Stimulated activated CD8-positive, alpha-beta memory T cell treated with anti-CD3 and anti-CD28 coated beads, Interleukin-15, amount 100 ng/mL, for 24 hours (primary cell): ENCODE data around the gene KLK1.
"Not testable (repeated sequence)": the region's sequence is repeated elsewhere in the genome, so short reads cannot be mapped to it uniquely, and the experiment has no call there.

Experiments used
- DNase-seq: peaks from one replicate; pipeline ENCODE4 v3.0.0-alpha.2; 2020; ENCODE audit warnings: low read depth

KLK1 gene

DNA sequence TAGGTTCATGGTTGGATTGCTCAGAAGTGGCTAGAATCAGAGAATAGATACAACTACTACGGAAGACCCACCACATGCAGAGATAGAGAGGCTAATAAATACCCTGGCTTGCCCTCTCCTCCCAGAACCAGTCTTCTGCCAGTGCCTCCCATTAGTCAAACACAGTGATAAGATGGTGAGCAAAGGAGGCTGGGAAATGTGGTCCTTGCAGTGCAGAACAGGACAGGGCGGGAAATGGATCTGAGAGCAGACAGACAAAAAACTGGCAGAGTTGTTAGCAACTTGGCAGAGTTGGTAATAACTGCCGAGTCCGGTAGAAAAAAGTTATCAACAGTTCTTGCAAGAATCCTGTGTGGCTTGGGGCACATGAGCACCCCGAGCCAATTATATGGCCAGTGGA, 8.7 kb downstream of the KLK1 start:
- DNase-seq: no peak

DNA sequence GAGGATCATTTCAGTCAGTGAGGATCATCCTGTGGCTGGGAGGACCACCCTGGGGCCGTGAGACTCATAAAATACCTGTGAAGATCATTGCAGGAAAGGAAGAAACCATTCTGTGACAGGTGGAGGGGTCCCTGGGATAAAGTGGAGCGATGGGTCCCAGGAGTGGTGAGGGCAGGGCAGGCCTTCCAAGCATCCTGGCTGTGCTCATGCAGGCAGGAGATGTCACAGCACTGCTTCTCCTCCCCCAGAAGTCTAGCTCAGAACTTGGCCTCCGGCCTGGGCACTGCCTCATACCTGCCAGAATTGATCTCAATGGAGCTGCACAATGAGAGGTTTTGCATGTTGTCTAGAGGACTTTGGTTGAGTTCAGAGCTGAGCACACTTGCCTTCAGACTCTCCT, 11.1 kb downstream of the KLK1 start:
- DNase-seq: no peak

- DNase-seq: not testable (repeated sequence)
Observed at GRCh38 chr19:50811622-50812238, 11.9 kb downstream of the KLK1 start.

GRCh38 chr19:50808856-50809255, 14.7 kb downstream of the KLK1 start:
- no peak for DNase-seq

GRCh38 chr19:50804420-50805272, 18.9 kb downstream of the KLK1 start:
- peak; percentile 91 for DNase-seq

GRCh38 chr19:50803633-50804419, 19.8 kb downstream of the KLK1 start:
- DNase-seq: no peak

DNA sequence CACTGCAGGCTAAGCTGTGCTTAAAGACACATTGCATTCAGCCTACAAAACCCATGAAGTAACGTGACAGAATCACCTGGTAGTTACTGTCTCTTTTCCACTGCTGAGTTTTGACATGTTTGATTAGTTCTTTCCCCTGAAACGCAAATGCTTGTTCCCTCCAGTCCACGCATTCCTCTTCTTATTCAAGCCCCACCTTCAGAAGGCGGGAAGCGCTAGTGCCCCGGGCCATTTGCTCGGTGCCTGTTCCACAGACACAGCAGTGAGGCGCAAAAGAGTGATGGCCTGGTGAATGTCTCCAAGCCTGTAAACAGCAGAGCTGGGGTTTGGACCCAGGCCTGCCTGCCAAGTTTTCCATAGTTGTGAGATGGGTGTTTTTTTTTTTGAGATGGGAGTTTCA, 22.5 kb downstream of the KLK1 start:
- DNase-seq: no peak

DNA sequence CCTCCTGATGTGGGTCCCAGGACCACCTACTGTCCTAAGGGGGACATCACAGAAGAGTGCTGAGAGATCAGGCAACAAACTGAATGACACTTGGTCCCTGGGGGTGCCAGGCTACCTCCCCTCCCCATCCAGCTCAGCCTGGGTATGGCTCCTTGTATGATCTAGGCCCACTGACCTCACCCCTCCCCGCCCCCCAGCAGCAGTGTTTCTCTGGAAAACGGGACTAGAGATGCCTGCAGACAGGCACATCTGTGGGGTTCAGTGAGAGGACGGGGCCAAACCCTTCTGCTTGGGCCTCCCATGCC, 24.1 kb downstream of the KLK1 start:
- DNase-seq: no peak

DNA sequence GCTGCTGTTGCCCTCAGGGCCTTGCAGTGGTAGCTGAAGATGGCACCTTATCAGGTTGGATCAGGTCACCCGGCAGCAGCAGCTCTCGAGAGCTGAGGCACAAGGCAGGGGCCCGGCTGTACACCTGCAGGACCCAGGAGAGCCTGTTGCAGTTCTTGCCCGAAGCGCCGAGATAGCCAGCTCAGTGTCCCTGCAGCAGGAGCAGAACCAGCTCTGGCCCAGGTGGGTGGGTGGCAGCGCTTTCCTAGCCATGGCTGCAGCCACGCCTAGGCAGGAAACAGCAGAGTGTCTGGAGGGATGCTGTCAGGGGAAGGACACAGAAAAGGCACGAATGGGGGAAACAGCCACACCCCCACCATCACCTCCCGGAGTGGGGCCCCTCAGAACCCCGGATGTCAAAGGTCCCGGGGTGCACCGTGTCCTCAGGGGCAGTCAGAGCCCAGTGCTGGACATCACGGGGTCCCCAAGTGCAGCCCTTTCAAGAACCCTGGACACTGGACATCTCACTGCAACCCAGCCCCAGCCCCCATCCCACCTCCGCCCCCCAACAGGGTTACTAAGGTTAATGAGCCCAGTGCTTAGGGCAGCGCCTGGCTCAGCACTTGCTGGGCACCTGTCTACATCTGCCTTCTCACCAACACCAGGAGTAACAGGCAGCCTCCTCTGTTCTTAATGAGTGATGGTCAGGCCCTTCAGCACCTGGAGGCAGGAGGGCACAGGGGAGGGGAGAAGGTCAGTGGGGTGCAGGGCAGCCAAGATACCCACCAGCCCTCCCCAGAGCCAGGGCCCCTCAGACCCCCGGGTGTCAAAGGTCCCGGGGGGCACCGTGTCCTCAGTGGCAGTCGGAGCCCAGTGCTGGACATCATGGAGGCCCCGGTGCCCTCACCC, 24.7 kb downstream of the KLK1 start:
- DNase-seq: no peak

DNA sequence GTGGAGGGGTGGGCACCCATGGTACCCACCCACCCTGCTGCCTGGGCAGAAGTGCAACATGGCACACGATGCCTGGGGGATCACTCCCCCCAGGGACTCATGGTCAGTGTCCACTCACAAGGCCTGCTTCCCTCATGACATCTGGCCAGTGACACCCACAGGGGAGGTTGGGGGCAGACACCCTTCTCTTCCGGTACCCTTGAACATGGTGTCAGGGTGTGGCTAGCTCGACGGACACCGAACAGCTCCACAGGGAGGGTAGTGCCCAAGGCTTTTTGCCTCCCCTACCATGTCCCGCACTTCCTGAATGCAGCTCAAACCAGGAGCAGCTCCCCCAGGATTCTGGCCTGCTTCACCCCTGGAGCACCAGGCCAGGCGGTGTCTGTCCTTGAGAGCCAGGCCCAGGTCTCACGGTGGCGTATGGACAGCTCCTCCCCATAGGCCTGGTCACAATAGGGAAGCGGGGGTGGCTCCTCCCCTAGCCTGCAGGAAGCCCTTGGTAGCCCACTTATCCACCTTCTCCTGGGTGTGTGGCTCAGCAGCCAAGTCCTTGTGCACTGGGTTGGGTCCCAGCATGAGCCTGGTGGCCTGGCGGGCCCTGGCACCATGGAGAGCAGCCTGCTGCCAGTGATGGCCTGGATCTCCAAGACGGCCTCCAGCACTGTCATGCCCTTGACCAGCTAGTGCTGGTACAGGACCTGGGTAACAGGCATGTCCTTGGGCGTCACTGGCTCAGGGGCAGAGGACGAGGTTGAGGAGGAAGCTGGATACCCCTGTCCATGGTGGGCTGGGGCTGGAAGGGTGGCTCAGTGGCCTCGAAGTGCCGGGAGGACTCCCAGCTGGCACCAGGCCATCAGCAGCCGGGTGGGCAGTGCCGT, 25.6 kb downstream of the KLK1 start:
- DNase-seq: no peak

DNA sequence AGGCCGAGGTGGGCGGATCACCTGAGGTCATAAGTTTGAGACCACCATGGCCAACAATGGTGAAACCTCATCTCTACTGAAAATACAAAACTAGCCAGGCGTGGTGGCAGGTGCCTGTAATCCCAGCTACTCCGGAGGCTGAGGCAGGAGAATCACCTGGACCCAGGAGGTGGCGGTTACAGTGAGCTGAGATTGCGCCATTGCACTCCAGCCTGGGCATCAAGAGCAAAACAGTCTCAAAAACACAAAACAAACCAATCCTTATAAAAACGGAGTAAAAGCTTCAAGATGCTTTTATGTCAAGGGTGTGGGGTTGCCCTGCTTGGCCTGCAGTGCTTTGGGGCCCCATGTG, 26.2 kb downstream of the KLK1 start:
- DNase-seq: no peak

DNA sequence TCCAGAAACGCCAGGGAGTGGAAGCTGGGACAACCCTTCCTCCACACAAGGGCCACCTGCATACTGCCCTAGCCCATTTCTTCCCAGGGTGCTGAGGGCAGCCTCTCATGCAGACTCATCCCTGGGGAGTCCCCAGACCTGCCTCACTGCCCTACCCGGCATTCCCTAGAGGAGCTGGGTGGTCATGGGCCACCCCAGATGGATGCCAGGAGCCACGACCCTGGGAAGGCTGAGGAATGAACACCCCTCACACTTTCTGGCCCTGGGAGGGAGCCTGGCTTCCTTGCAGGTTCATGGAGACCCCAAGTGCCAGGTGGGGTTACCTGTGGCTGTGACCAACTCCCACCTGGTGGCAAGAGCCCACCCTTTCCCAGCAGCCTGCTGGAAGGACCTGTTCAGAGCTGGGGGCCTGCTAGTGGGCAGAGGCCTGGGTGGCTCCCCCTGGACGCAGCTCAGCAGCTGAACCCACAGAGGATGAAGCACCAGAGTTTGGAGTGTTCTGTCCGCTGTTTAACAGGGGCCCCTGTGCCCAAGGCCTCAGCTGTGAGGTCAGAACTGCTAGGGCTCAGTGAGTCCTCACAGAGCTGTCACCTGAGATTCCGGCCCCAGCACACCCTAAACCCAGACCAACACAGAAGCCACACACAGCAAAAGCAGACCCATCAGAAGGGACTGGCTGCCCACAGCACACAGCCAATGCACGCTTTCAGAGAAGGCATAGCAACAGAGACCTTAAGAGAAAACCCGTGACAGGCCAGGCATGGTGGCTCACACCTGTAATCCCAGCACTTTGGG, 26.8 kb downstream of the KLK1 start:
- no peak for DNase-seq

DNA sequence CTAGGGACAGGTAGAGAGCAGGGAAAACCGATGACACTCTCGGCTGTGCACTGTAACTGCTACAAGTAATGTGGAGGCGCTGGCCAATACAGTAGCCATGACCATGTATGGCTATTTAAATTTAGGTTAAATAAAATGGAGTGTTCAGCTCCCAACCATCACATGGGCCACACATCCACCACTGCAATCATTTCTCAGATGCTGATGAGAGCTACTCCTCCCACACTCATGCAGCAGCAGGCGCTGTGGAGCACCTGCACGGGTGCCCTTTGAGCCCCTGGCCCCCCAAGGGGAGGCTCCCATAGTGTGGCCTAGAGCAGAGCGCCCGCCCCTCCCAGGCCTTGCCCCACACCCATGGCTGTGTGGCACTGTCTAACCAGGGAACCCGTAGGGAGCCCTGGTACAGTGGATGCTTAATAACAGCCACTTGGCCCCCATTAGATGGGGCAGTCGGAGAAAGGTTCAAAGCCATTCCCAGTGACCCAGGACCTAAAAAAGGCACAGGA, 27.4 kb downstream of the KLK1 start:
- no peak for DNase-seq

DNA sequence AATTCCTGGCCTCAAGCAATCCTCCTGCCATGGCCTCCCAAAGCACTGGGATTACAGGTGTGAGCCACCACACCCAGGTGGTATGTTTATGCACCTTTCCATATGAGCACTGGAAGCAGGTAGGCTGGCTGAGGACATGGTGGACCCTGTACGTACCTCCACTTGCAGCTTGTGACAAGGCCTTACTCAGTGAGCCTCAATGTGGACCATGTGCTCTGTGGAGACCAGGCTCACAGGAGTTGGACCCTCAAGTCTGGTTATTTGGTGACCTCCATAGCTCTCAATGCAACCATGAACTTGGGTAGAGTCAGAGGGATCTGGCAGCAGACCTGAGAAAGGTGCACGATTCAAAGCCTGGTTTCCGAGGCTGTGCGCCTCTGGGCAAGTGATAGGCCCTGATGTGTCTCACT, 27.9 kb downstream of the KLK1 start:
- no peak for DNase-seq

- DNase-seq: no peak
Observed at GRCh38 chr19:50794876-50795663, 28.5 kb downstream of the KLK1 start.

DNA sequence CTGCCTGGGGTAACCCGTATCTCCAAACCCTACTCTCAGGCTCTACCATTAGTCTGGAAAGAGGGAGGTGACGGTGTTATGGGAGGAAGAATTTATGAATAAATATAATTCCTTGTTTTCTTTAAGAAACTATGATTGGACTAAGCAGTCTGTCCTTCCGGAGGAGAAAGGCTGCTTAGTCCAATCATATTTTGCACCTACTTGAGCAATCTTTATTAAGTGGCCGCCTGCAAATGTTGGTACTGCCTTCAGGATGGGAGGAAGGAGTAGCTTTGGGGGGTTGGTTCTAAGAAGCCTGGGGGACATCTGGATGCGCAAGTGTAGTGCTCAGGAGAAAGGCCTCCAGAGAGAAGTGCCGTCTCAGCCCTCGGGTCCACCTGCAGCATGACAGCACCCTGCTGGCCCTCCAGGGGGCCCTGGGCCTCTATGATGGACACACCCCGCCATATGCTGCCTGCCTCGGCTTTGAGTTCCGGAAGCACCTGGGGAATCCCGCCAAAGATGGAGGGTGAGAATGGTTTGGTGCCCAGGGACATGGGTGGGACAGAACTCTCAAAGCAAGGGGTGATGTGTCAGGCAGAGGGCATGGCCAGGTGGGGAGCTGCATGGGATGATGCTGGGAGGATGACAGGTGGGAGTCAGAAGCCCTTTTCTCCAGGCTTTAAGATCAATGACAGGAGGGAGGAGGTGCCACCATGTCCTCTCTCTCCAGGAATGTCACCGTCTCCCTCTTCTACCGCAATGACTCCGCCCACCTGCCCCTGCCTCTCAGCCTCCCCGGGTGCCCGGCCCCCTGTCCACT, 29.3 kb downstream of the KLK1 start:
- DNase-seq: no peak

GRCh38 chr19:50793558-50794065, 30.0 kb downstream of the KLK1 start:
- DNase-seq: no peak
